HTR-8/SVneo (cell line): ENCODE measurements around the gene CDH22.

ENCODE experiments used
- DNase-seq: peaks from one replicate; pipeline ENCODE4 v3.0.0; 2011; ENCODE audit warnings: low spot score, mixed read lengths; ENCODE audit not compliant: insufficient read length
- FAIRE-seq: peaks from 2 replicates; lab custom pipeline; 2011; peaks lifted over from hg19 to GRCh38; lab: Jason Lieb, UNC

Gene CDH22

GRCh38 chr20:46304361-46304760 is 3.9 kb downstream of the CDH22 start:
- peak; percentile 48 for FAIRE-seq

GRCh38 chr20:46303176-46303956 is 4.9 kb downstream of the CDH22 start:
- no peak for FAIRE-seq
- DNase-seq = no peak

More at GRCh38 chr20:46304361-46304760, 3.9 kb downstream of the CDH22 start:
- DNase-seq = no peak

GRCh38 chr20:46302106-46302505 is 6.2 kb downstream of the CDH22 start:
- FAIRE-seq = no peak
- DNase-seq = no peak

- peak; percentile 83 for FAIRE-seq
- no peak for DNase-seq
These were observed 8.0 kb downstream of the CDH22 start for GRCh38 chr20:46300281-46300680.

GRCh38 chr20:46299078-46299477 is 9.2 kb downstream of the CDH22 start:
- peak; percentile 76 for FAIRE-seq
- DNase-seq = no peak

- DNase-seq = no peak
- FAIRE-seq = peak; percentile 89
These were observed 9.9 kb downstream of the CDH22 start for GRCh38 chr20:46298374-46298773.

- FAIRE-seq (no peak), DNase-seq (no peak)
These were observed 11.6 kb downstream of the CDH22 start for GRCh38 chr20:46296526-46297250.

GRCh38 chr20:46293084-46293483 is 15.2 kb downstream of the CDH22 start:
- FAIRE-seq (peak; percentile 26), DNase-seq (peak; percentile 79)

- FAIRE-seq (peak; percentile 67), DNase-seq (no peak)
These were observed 16.9 kb downstream of the CDH22 start for GRCh38 chr20:46291401-46291800.

GRCh38 chr20:46289432-46289831 is 18.9 kb downstream of the CDH22 start:
- FAIRE-seq = no peak
- no peak for DNase-seq

- peak; percentile 16 for FAIRE-seq
- no peak for DNase-seq
These were observed 21.3 kb downstream of the CDH22 start for GRCh38 chr20:46286977-46287376.

GRCh38 chr20:46286382-46286781 is 21.9 kb downstream of the CDH22 start:
- DNase-seq = no peak
- peak; percentile 68 for FAIRE-seq

- peak; percentile 13 for FAIRE-seq
- DNase-seq = no peak
These were observed 22.6 kb downstream of the CDH22 start for GRCh38 chr20:46285740-46286139.

- FAIRE-seq (peak; percentile 87), DNase-seq (no peak)
These were observed 23.2 kb downstream of the CDH22 start for GRCh38 chr20:46285072-46285471.

GRCh38 chr20:46284040-46284427 is 24.3 kb downstream of the CDH22 start:
- DNase-seq (no peak), FAIRE-seq (peak; percentile 72)

- FAIRE-seq (peak; percentile 64), DNase-seq (no peak)
These were observed 24.8 kb downstream of the CDH22 start for GRCh38 chr20:46283426-46284039.

GRCh38 chr20:46282669-46283068 is 25.6 kb downstream of the CDH22 start:
- FAIRE-seq = no peak
- no peak for DNase-seq

- DNase-seq = no peak
- peak; percentile 59 for FAIRE-seq
These were observed 29.2 kb downstream of the CDH22 start for GRCh38 chr20:46279103-46279502.

- DNase-seq = no peak
- no peak for FAIRE-seq
These were observed 30.7 kb downstream of the CDH22 start for GRCh38 chr20:46277602-46278001.

GRCh38 chr20:46276531-46276930 is 31.8 kb downstream of the CDH22 start:
- FAIRE-seq (peak; percentile 65), DNase-seq (no peak)

GRCh38 chr20:46275091-46275490 is 33.2 kb downstream of the CDH22 start:
- DNase-seq (no peak), FAIRE-seq (no peak)
